GM15510 (cell line): ENCODE data around the gene TNFRSF19.

Source experiments
- POLR2A ChIP-seq: IDR thresholded peaks from 3 replicates; pipeline ENCODE4 v1.6.1; 2011; ENCODE audit warnings: borderline replicate concordance; ENCODE audit not compliant: insufficient read length; ENCODE audit errors: extremely low read depth

TNFRSF19 gene

DNA sequence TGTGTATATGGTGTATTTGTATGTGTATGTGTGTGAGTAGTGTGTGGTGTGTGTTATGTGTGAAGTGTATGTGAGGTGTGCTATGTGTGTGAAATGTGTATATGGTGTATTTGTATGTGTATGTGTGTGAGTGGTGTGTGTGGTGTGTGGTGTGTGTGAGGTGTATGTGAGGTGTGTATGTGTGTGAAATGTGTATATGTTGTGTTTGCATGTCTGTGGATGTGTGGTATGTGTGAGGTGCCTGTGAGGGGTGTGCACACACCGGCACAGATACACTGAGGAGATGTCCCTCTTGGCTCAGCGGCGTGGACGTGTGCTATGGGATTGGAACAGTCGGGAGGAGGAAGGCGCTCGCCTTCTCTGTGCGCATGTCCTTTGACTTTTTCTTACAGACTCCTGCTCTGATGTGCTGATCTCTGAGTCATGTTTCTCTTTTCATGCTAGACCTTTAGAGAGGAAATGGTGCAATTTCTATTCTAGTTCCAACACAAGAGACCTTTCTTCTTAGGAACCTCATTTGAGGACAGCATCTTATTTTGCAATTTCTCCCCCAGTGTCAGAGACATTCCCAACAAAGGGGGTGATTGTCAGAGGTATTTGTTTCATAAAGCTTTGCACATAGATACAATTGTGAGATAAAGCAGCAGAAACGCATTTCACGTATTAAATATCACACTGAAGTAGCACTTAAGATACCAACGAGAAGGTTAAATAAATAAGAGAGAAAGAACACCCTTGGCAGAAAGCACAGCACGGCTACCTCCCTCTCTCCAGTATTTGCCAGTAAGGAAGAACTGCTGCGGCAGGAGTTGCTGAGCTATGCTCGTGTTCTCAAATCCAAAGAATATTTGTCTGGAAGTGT lies 11.3 kb upstream of the TNFRSF19 start:
- TF ChIP-seq POLR2A: no peak

DNA sequence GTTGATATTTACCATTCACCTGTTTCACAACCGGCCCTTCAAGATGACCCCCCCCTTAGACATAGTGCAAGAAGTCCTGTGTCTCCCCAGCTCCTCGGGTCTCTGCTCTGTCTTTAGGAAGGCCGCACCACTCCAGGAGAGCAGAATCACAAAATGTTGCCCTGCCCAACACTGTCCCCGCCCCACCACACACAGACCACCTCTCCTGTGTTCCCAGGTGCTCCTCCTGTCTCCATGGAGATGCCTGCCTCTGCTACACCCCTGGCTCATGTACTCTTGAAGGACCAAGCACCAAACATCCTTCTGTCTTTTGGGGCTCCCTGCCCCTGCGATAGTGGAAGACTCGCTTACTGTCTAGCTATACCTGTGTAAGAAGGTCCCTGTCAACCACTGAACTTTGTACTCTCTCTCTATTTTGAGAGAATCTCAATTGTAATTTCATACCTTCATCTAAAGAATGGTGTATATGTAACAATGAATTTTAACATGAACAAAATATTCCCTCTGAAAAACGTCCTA lies 9.6 kb upstream of the TNFRSF19 start:
- no peak for TF ChIP-seq POLR2A

DNA sequence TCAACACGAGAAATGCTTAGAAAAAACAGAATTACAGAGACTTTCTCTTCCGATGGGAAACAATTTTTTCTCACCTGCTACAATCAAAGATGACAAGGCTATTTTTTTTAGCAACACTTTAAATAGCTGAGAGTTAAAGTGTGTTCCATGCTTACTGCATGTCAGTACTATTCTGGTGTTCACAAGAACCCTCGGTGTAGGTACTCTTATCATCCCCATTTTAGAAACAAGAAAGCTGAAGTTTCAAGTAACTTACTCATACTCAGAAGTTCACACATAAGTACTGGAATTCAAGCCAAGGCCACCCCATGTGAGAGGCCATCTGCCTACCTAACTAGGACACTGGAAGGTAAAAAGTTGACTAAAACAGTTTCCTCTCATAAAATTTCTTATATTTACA lies 9.0 kb upstream of the TNFRSF19 start:
- no peak for TF ChIP-seq POLR2A

- TF ChIP-seq POLR2A: no peak
Measured at GRCh38 chr13:23563085-23563845, 6.9 kb upstream of the TNFRSF19 start.

DNA sequence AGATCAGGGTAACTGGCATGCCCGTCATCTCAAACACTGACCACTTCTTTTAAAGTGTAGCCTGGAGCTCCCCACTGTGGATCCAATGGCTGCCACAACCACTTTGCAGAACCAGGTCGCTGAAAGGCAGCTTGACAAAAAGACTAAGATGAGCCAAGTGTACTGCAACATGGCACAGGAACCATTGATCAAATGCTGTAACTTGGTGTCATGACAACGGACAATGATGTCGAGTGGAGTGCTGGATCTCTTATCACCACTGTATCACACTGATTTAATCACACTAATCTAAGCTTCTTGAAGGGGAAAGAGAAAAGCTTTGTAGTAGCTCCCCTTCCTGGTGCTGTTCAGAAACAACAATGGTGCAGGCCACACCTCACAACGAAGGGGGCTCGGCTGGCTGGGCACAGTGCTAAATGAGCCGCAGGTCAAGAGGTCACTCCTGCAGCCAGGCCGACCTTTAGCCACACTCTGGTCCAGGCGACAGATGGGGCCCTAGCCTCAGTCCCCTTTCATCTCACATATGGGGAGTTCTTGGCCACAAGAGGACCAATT lies 2.2 kb upstream of the TNFRSF19 start:
- TF ChIP-seq POLR2A: no peak

- TF ChIP-seq POLR2A: no peak
Measured at GRCh38 chr13:23570921-23571315, 706 bp downstream of the TNFRSF19 start.

DNA sequence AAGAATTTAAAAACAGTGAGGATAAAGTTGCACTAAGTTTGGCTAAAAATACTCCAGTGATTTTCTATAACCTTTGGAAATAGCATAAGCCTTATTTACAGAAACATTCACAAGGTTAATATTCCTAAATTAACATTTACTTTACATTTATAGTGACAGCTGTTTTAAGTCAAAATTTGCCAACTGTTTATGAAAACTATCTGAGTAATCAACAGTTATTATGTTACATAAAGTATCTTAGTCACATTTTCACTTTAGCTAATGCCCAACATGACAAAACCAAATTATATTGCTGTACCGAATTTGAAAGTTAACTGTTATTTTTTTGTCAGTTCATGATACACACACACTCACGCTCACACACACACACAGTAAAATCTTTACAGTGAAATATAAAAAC lies 1.2 kb downstream of the TNFRSF19 start:
- TF ChIP-seq POLR2A: no peak

DNA sequence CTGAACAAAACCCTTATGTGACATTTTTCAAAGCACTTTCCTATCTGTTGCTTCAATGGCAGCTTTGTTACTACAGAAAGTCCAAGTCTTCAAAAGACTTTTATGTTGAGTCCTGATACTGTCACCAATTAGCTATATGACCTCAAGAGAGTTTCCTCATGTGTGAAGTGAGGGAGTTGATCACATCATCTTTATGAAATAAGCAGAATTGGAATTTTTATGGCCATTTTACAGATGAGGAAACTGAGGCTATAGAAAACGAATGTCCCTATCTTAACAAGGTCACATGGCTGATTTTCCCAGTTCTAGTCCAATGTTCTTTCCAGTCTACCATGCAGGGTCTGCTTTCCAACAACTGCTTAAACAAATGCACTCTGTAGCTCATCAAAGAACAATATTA lies 2.6 kb downstream of the TNFRSF19 start:
- TF ChIP-seq POLR2A: no peak

GRCh38 chr13:23574421-23575145 lies 4.4 kb downstream of the TNFRSF19 start:
- TF ChIP-seq POLR2A: no peak

- no peak for TF ChIP-seq POLR2A
Measured at GRCh38 chr13:23575632-23576031, 5.4 kb downstream of the TNFRSF19 start.

DNA sequence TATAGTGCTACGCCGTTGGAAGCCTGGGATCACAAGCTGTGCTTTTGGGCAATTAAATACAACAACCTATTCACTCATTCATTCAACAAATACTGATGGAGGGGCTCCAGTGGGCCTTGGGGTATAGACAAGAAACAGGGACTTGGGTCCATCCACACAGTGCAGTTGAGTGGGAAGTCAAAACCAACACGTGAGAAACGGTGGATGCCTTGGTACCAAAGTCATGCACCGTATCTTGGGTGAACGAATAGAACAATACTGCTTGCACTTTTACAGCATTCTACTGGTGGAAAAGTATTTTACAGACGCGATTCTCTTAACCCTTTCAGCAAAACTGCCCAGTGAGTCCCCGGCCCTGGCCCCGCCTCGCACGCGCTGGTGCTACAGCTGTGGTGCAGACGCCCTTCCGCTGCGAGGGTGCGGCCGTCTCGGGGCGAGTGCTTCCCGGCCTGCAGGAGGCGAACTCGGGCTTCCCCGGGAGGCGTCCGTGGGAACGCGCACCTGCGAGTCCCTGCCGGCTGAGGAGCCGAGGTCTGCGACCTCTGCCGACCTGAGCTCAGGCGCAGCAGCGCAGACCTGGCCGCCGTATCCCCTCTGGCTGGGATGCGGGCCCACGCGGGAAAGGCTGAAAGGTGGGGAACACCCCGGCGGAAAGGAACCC lies 8.3 kb downstream of the TNFRSF19 start:
- no peak for TF ChIP-seq POLR2A

GRCh38 chr13:23579072-23579895 lies 9.1 kb downstream of the TNFRSF19 start:
- TF ChIP-seq POLR2A: peak; percentile 72
